ENCODE results near the gene KISS1R. TPM values are rescaled to one million over a fixed set of nuclear protein-coding genes. Genes with fewer than 3 reads are reported as not detected.

KISS1R gene
- total and polyA plus RNA-seq, 7 experiments from 2014 or later: 0.72 to 3.0 (median 1.2) TPM

- Mint-ChIP-seq H3K4me3 (peak overlapping the region; percentile 57 to 86 (median 80)), H3K4me1 (peaks cover 5 to 24% (median 19%) of the 10 kb centered on the region in 7 donors), H3K27ac (peak overlapping the region in 7 of 9 donors; percentile 65 to 89 (median 81)), H3K9me3 (peaks cover 0 to 3% (median 0%) of the 10 kb centered on the region in 11 donors), H3K36me3 (peaks cover 0 to 8% (median 4%) of the 10 kb centered on the region in 5 donors), H3K27me3 (no peaks in the 10 kb centered on the region)
- ATAC-seq: peak; percentile 69
- no peaks in the 10 kb centered on the region for H3K9me3 ChIP-seq (ENCODE audit: control insufficient read depth in 2 of 3, low read length in 3 of 3)
- peaks cover 4 to 24% of the 10 kb centered on the region in 2 donors for H3K4me1 ChIP-seq (ENCODE audit: control insufficient read depth in 2 of 2, insufficient read depth in 2 of 2, low read length in 2 of 2)
- DNase-seq: peak in 5 of 9 donors; percentile 26 to 54 (median 47)
- H3K27ac ChIP-seq (ENCODE audit: low read depth, low read length): peak overlapping the region; percentile 12
- ChIA-PET CTCF (interaction anchor here (0.7 to 1.9 kb wide), 6 partner anchors 10 to 69 kb away, joined by 3 to 7 read pairs (median 4); partner anchors contain the start of gene WDR18), POLR2A (interaction anchor here (0.6 to 1.1 kb wide), 7 partner anchors 21 to 337 kb away, joined by 3 to 4 read pairs (median 3); no protein-coding TSS in a partner anchor)
- H3K36me3 ChIP-seq (ENCODE audit: control insufficient read depth in 2 of 3, insufficient read depth in 3 of 3, low read length in 3 of 3): no peaks in the 10 kb centered on the region
- H3K27me3 ChIP-seq (ENCODE audit: control insufficient read depth in 2 of 2, insufficient read depth in 2 of 2, low read length in 2 of 2): no peaks in the 10 kb centered on the region
- H3K4me3 ChIP-seq (ENCODE audit: low read length): peak overlapping the region; percentile 27
- intact Hi-C loops (cut with micrococcal nuclease): loop anchor here in 1 of 2 donors (1.0 kb wide), 1 partner anchor 7 kb away; no protein-coding TSS in a partner anchor
Observed at GRCh38 chr19:932648-933552, 15.8 kb downstream of the KISS1R start.

DNA sequence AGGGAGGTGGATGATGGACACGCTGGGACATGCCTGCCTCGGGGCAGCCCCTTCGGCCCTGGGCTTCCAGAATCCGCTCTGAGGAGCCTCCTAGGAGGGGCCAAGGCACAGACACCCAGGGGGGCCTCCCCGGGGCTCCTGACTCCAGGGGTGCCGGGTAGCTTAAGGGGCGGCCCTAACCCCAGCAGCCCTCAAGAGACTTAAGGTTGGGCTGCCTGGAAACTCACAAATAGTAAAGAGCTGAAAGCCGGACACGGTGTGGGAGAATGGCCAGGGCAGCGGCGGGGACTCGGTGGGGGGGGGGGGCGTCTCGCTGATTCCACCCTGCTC, 16.4 kb downstream of the KISS1R start:
- H3K27ac Mint-ChIP-seq: no peak overlapping the region
- ChIA-PET POLR2A (no interaction called here), CTCF (interaction anchor here (1.2 to 1.9 kb wide), 3 partner anchors 9 to 49 kb away, joined by 3 to 7 read pairs (median 4); no protein-coding TSS in a partner anchor)
- intact Hi-C loops (cut with micrococcal nuclease): no loop called here
- no peaks in the 10 kb centered on the region for H3K9me3 ChIP-seq (ENCODE audit: control insufficient read depth in 2 of 3, low read length in 3 of 3)
- H3K4me3 ChIP-seq (ENCODE audit: low read length): no peak overlapping the region
- ATAC-seq: no peak
- no peaks in the 10 kb centered on the region for H3K36me3 ChIP-seq (ENCODE audit: control insufficient read depth in 2 of 3, insufficient read depth in 3 of 3, low read length in 3 of 3)
- no peak for DNase-seq
- H3K27me3 Mint-ChIP-seq: no peaks in the 10 kb centered on the region
- no peaks in the 10 kb centered on the region for H3K27me3 ChIP-seq (ENCODE audit: control insufficient read depth in 2 of 2, insufficient read depth in 2 of 2, low read length in 2 of 2)
- H3K4me1 Mint-ChIP-seq: peaks cover 9 to 30% (median 22%) of the 10 kb centered on the region in 7 donors
- peak overlapping the region in 3 of 10 donors; percentile 13 to 84 (median 61) for H3K4me3 Mint-ChIP-seq
- H3K27ac ChIP-seq (ENCODE audit: low read depth, low read length): no peak overlapping the region
- peaks cover 4 to 24% of the 10 kb centered on the region in 2 donors for H3K4me1 ChIP-seq (ENCODE audit: control insufficient read depth in 2 of 2, insufficient read depth in 2 of 2, low read length in 2 of 2)
- peaks cover 0 to 11% (median 4%) of the 10 kb centered on the region in 5 donors for H3K36me3 Mint-ChIP-seq
- peaks cover 0 to 3% (median 0%) of the 10 kb centered on the region in 11 donors for H3K9me3 Mint-ChIP-seq

GRCh38 chr19:934197-934840, 17.2 kb downstream of the KISS1R start:
- Histone ChIP-seq H3K4me3 (ENCODE audit: low read length) (no peak overlapping the region), H3K27ac (ENCODE audit: low read depth, low read length) (no peak overlapping the region), H3K27me3 (ENCODE audit: control insufficient read depth in 2 of 2, insufficient read depth in 2 of 2, low read length in 2 of 2) (no peaks in the 10 kb centered on the region), H3K36me3 (ENCODE audit: control insufficient read depth in 2 of 3, insufficient read depth in 3 of 3, low read length in 3 of 3) (no peaks in the 10 kb centered on the region), H3K4me1 (ENCODE audit: control insufficient read depth in 2 of 2, insufficient read depth in 2 of 2, low read length in 2 of 2) (peaks cover 4 to 24% of the 10 kb centered on the region in 2 donors), H3K9me3 (ENCODE audit: control insufficient read depth in 2 of 3, low read length in 3 of 3) (no peaks in the 10 kb centered on the region)
- ATAC-seq: no peak
- intact Hi-C loops (cut with micrococcal nuclease): no loop called here
- Mint-ChIP-seq H3K4me1 (peaks cover 9 to 31% (median 22%) of the 10 kb centered on the region in 7 donors), H3K9me3 (peaks cover 0 to 3% (median 0%) of the 10 kb centered on the region in 11 donors), H3K36me3 (peaks cover 0 to 13% (median 4%) of the 10 kb centered on the region in 5 donors), H3K27ac (no peak overlapping the region), H3K4me3 (no peak overlapping the region), H3K27me3 (no peaks in the 10 kb centered on the region)
- DNase-seq: no peak
- ChIA-PET POLR2A (no interaction called here), CTCF (interaction anchor here (0.7 to 1.9 kb wide), 3 partner anchors 11 to 187 kb away, joined by 3 to 7 read pairs (median 4); no protein-coding TSS in a partner anchor)

DNA sequence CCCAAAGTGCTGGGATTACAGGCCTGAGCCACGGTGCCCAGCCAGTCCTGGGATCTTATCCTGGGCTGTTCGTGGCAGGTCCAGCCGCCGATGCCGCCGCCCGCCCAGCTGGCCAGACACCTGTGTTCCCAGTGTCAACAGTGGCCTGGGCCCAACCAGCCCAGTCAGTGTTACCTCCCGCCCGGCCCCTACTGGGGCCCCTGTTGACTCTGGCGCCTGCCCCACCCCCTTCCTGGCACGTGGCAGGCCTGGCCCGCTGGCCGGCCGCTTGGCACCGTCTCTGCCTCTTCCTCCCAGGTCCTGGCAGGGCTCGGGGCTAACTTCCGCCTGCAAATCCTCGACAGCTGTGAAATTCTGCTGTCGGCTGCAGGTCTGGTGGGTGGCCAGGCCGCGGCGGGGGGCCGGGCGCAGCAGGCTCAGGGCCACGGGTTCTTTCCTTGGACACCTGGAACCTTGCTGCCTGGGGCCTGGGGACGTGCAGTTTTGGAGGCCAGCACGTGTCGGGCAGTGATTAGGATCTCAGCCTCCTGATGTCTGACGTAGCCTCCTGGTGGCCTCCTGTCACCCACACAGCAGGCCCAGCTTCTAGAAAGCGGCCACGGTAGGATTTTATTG, 17.8 kb downstream of the KISS1R start:
- H3K27me3 Mint-ChIP-seq: peaks cover 0 to 2% (median 0%) of the 10 kb centered on the region in 5 donors
- peaks cover 0 to 16% (median 4%) of the 10 kb centered on the region in 5 donors for H3K36me3 Mint-ChIP-seq
- H3K27ac ChIP-seq (ENCODE audit: low read depth, low read length): no peak overlapping the region
- no peaks in the 10 kb centered on the region for H3K9me3 ChIP-seq (ENCODE audit: control insufficient read depth in 2 of 3, low read length in 3 of 3)
- no peaks in the 10 kb centered on the region for H3K36me3 ChIP-seq (ENCODE audit: control insufficient read depth in 2 of 3, insufficient read depth in 3 of 3, low read length in 3 of 3)
- H3K4me3 ChIP-seq (ENCODE audit: low read length): no peak overlapping the region
- H3K27me3 ChIP-seq (ENCODE audit: control insufficient read depth in 2 of 2, insufficient read depth in 2 of 2, low read length in 2 of 2): no peaks in the 10 kb centered on the region
- ATAC-seq: peak; percentile 66
- peaks cover 0 to 3% (median 0%) of the 10 kb centered on the region in 11 donors for H3K9me3 Mint-ChIP-seq
- peaks cover 4 to 24% of the 10 kb centered on the region in 2 donors for H3K4me1 ChIP-seq (ENCODE audit: control insufficient read depth in 2 of 2, insufficient read depth in 2 of 2, low read length in 2 of 2)
- H3K4me3 Mint-ChIP-seq: no peak overlapping the region
- CTCF ChIA-PET: interaction anchor here (0.5 to 0.7 kb wide), 2 partner anchors 13 to 187 kb away, joined by 3 read pairs; no protein-coding TSS in a partner anchor
- intact Hi-C loops (cut with micrococcal nuclease): no loop called here
- DNase-seq: no peak
- peaks cover 10 to 38% (median 22%) of the 10 kb centered on the region in 7 donors for H3K4me1 Mint-ChIP-seq
- H3K27ac Mint-ChIP-seq: no peak overlapping the region
- POLR2A ChIA-PET: no interaction called here

- Histone ChIP-seq H3K36me3 (ENCODE audit: control insufficient read depth in 2 of 3, insufficient read depth in 3 of 3, low read length in 3 of 3) (no peaks in the 10 kb centered on the region), H3K27me3 (ENCODE audit: control insufficient read depth in 2 of 2, insufficient read depth in 2 of 2, low read length in 2 of 2) (no peaks in the 10 kb centered on the region), H3K27ac (ENCODE audit: low read depth, low read length) (no peak overlapping the region), H3K4me1 (ENCODE audit: control insufficient read depth in 2 of 2, insufficient read depth in 2 of 2, low read length in 2 of 2) (peaks cover 11 to 30% of the 10 kb centered on the region in 2 donors), H3K9me3 (ENCODE audit: control insufficient read depth in 2 of 3, low read length in 3 of 3) (no peaks in the 10 kb centered on the region), H3K4me3 (ENCODE audit: low read length) (no peak overlapping the region)
- POLR2A ChIA-PET: no interaction called here
- CTCF ChIA-PET: interaction anchor here (0.6 kb wide), 1 partner anchor 61 kb away, joined by 5 read pairs; no protein-coding TSS in a partner anchor
- DNase-seq: no peak
- intact Hi-C loops (cut with micrococcal nuclease): no loop called here
- Mint-ChIP-seq H3K27me3 (peaks cover 0 to 7% (median 0%) of the 10 kb centered on the region in 5 donors), H3K4me3 (no peak overlapping the region), H3K4me1 (peaks cover 15 to 44% (median 29%) of the 10 kb centered on the region in 7 donors), H3K36me3 (peaks cover 0 to 20% (median 4%) of the 10 kb centered on the region in 5 donors), H3K9me3 (peaks cover 0 to 3% (median 0%) of the 10 kb centered on the region in 11 donors), H3K27ac (no peak overlapping the region)
- ATAC-seq: no peak
Observed at GRCh38 chr19:936175-936546, 19.0 kb downstream of the KISS1R start.

GRCh38 chr19:937259-937694, 20.1 kb downstream of the KISS1R start:
- intact Hi-C loops (cut with micrococcal nuclease): no loop called here
- POLR2A ChIA-PET: interaction anchor here (0.8 to 1.2 kb wide), 3 partner anchors 8 to 127 kb away, joined by 3 read pairs; partner anchors contain the start of gene WDR18
- peak overlapping the region; percentile 44 to 93 (median 86) for H3K27ac Mint-ChIP-seq
- peak overlapping the region; percentile 3 to 75 (median 52) for H3K4me3 Mint-ChIP-seq
- H3K27me3 Mint-ChIP-seq: peaks cover 0 to 7% (median 0%) of the 10 kb centered on the region in 5 donors
- peaks cover 0 to 25% (median 4%) of the 10 kb centered on the region in 5 donors for H3K36me3 Mint-ChIP-seq
- DNase-seq (peak in 8 of 9 donors; percentile 52 to 76 (median 60)), ATAC-seq (peak; percentile 30)
- Histone ChIP-seq H3K9me3 (ENCODE audit: control insufficient read depth in 2 of 3, low read length in 3 of 3) (no peaks in the 10 kb centered on the region), H3K36me3 (ENCODE audit: control insufficient read depth in 2 of 3, insufficient read depth in 3 of 3, low read length in 3 of 3) (no peaks in the 10 kb centered on the region), H3K4me1 (ENCODE audit: control insufficient read depth in 2 of 2, insufficient read depth in 2 of 2, low read length in 2 of 2) (peaks cover 18 to 32% of the 10 kb centered on the region in 2 donors), H3K27ac (ENCODE audit: low read depth, low read length) (no peak overlapping the region), H3K4me3 (ENCODE audit: low read length) (no peak overlapping the region), H3K27me3 (ENCODE audit: control insufficient read depth in 2 of 2, insufficient read depth in 2 of 2, low read length in 2 of 2) (no peaks in the 10 kb centered on the region)
- H3K4me1 Mint-ChIP-seq: peaks cover 21 to 47% (median 35%) of the 10 kb centered on the region in 7 donors
- peaks cover 0 to 3% (median 0%) of the 10 kb centered on the region in 11 donors for H3K9me3 Mint-ChIP-seq
- CTCF ChIA-PET: no interaction called here
